CD4-positive, alpha-beta T cell treated with Interleukin-2 at 100 ng/mL for 4 hours (primary cell): ENCODE results near the gene FAP.

Experiments
- DNase-seq: peaks from one replicate; pipeline ENCODE4 v3.0.0-alpha.2; 2020; ENCODE audit warnings: low spot score

Gene FAP

DNA sequence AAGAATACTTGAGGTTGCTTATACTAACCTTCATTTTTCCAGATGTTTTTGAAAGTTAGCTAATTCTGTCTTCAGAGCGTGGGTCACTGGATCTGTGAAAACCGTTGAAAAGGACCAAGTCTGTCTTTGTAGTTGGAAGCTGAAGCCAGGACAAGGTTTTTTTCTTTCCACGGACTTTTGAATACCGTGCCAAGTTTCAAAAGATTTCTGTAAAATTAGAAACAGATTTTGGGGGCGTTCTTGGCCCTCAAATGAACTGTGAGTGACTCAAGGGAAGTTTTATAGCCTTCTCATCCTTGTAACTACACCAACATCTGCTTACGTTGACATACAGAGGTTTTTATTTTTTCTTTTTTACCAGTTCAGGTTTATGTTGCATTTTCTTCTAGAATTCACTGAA is at the start of gene FAP:
Gene FAP, minus strand, starts transcription at position 152 of the 400 bp plus-strand sequence. Its CDS starts 118 bp downstream, at position 34.
- DNase-seq = no peak

GRCh38 chr2:162291748-162292147 is 48.5 kb upstream of the FAP start:
- DNase-seq = no peak

GRCh38 chr2:162282765-162283425 is 39.6 kb upstream of the FAP start:
- DNase-seq = no peak

DNA sequence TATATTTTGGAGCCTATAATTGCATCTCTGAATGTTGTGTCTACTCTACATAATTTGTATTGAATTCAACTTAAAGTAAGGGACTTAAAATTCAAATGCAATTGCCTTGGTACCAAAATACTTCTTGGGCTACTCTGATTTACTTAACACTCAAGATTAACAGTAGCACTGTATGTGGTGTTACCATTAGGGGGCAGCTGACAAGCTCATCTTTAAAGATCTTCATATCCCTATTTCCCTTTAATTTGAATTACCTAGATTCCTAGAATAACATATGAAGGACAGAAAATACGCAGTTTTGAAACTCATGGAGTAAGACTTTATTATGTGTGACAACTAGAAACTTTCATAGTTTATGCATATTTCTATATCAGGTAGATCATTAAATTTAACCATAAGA is 37.4 kb upstream of the FAP start:
- DNase-seq = no peak

- DNase-seq = no peak
Measured at GRCh38 chr2:162277381-162277780, 34.1 kb upstream of the FAP start.

- no peak for DNase-seq
Measured at GRCh38 chr2:162267996-162268395, 24.8 kb upstream of the FAP start.

- no peak for DNase-seq
Measured at GRCh38 chr2:162267496-162267895, 24.3 kb upstream of the FAP start.

- no peak for DNase-seq
Measured at GRCh38 chr2:162266460-162266760, 23.2 kb upstream of the FAP start.

DNA sequence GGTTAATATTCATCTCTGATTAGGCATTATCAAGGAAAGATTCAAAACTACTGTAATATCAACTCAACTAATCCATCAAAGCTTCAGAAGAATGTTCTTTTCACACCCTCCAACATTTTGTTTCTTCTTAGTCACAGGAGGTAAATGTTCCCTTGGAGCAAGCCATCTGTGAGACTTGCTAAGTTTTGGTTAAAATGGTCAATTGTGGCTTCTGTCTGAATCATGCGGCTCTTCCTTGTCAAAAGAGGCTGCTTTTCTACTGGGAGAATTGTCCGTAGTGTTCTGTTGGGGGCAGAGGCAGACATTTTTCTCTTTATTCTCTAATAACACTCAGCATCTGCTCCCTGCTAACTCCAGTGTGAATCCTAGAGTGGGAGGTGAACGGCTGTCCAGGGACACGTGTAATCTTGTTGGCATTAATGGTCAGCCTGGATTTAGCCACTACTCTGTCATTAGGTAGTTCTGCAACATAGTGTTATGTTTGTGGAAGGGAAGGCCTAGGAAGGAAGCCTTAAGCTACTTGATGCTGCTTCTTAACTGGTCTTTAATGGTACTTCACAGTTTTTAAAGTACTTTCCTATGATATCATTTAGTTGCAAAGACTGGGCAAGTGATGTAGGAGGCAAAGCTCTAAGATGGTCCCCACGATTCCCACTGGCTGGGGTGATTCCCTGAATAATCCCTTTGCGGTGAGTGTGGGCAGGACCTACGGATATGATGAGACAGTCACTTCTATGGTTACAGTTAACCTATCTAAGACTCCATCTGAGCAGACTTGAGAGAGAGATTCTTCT is 22.6 kb upstream of the FAP start:
- DNase-seq = no peak

DNA sequence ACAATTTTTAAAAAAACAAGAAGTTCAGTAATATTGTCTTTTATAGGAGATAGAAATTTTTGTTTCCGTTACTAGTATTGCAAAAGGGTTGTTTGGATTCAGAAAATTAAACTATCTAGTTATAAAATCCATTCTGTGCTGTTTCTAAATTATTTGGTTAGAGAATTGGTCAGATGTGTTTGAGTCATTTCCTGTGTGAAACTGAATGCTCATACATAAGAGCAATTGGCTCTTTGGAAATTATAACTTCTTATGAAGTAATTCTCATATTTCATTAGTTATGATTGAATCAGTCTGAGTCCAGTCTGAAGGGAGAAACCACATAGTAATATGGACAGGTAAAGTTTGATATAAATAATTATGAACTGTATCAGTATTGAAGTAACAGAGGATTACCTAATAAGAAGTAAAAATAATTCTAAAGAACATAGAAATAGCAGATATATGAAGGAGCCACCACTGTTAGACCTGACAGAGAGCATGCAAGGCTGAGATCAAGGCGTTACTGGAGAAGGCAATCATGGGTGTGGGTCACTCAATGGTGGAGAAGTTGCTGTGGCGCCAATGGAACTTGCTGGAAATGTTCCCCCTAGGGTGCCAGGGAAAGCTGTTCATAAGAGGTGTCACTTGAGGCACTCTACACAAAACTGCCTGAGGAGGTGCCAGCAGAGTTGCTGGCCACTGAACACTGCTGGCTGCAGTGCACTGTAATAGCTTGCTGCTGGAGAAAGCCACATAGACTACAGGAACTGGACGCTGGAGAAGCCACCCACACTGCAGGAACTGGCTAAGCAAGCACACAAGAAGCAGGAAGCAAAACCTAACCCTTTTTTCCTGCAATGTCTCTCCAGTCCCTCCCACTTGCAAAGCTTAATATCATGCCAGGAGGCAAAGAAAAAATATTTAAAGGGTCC is 18.0 kb upstream of the FAP start:
- no peak for DNase-seq

DNA sequence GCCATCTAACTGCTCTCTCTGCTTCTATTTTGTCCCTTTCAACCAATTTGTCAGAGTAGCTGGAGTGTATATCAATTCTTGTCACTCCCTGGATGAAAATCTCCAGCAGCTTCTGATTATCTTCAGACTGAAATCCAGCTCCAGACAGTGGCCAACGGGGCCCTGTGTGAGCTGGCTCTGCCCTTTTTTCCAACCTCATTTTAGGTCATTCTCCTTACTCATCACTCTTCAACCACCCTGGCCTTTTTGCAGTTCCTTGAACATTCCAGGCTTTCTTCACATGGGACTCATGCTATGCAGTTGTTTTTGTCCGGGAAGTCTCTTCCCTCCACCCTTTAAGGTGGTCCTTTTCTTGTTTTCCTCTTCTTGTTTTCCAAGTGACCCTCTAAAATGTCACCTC is 15.4 kb upstream of the FAP start:
- no peak for DNase-seq

- DNase-seq = no peak
Measured at GRCh38 chr2:162258169-162258568, 14.9 kb upstream of the FAP start.

GRCh38 chr2:162257425-162257824 is 14.2 kb upstream of the FAP start:
- DNase-seq = no peak

DNA sequence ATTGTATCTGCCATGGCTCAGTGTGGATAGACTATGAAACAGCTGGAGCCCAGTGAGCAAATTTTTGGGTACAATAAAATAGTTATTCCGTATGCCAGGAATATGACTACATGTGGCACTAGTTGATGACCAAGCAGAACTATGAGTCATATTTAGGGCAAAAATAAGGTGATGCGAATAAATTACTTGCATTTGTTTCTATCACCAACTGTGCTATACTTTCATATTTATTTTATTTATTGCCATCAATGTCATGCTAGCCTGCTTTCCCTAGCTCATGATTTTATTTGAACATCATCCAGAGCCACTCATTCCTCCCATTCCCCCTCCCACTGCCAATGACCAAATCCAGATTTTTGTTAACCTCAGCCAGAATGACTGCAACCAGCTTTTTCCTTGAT is 13.3 kb upstream of the FAP start:
- no peak for DNase-seq

- no peak for DNase-seq
Measured at GRCh38 chr2:162254236-162254871, 11.1 kb upstream of the FAP start.

GRCh38 chr2:162253435-162253834 is 10.2 kb upstream of the FAP start:
- DNase-seq = no peak

DNA sequence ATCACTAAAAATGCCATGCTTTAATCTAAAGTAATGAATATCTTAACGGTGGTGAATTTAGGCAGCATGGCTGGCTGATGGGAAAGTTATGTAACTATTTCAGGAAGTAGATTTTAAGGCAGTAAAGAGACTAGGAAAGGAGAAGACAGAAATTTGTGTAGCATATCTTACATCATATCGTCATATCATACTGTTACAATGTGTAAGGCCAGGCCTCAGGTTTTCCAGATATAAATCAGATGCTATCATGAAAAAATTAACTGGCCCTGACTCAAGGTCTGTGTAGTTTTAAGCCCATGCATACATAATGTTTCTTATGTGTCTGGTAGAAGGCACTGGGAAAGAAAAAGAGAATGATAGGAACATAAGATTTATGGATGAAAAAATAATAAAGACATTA is 8.9 kb upstream of the FAP start:
- DNase-seq = no peak

DNA sequence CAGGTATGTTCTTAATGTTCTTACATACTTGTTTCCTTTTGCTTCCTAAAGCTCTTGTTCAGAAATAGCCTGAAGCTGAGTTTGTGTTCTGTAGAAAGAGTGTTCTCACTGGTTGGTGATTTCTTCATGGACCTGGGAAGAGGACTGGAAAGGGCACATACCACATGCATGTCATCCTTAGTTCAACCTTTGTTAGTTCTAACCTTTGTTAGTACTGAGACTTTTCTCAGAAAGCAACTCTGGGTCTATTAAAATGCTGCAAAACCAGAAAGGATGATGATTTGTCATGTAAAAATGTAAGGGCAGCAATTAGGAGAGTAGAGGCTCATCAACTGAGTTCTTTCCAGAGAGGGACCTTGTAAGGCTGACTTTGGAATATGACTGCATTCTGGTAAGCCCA is 2.5 kb upstream of the FAP start:
- DNase-seq = no peak

GRCh38 chr2:162245061-162245460 is 1.8 kb upstream of the FAP start:
- DNase-seq = no peak

GRCh38 chr2:162244541-162245031 is 1.3 kb upstream of the FAP start:
- DNase-seq = no peak

DNA sequence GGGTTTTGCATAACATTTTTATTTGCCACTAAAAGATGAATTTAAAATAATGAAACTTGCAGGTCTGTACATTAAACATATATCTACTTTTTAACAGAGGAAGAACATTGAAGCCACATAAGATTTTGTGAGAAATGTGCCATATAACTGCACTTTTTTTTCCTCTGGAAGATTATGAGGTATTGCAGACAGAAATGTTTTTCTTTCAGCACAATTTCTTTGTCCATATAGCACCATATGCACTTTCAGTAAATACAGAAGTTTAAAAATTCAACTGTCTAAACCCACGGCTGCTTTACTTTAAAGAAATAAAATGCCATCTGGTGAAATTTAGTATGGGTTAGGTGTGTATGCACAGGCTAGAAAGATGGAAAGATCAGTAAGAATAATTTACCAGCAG is 470 bp upstream of the FAP start:
- no peak for DNase-seq

DNA sequence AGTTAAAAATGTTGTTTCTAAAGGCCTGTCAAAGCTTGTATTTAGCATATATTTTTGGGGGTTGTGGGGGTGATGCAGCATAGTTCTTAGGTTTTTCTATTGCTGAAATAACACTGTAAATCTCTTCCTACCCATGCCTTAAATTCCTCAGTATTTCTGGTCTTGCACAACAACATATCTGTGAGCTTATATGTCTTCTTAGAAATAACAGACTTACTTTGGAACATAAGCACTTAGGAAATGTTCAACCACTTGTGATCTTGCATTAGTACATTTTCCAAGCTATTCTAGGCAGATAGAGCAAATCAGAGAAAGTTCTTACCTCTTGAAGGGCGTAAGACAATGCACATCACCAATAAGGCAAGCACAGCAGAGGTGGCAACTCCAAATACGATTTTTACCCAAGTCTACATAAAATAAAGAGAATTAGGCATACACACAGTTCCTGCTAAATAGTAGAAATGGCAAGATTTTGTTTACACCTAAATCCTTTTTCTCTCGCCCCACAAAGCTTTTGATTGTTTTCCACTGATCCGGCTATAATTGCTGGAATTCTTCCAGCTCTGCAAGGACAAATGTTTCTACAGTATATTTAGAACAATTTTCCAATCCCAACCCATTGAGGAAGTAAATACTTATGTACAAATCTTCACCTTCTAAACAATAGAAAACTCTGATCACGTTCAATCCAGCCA is 512 bp downstream of the FAP start:
- DNase-seq = no peak
